Measurements from ENCODE around the gene CEP89.
A peak's percentile ranks its signal among the peaks of the same experiment; 100 is the strongest.
"Not testable (repeated sequence)": the region's sequence is repeated elsewhere in the genome, so short reads cannot be mapped to it uniquely, and the experiment has no call there.

CEP89 gene

DNA sequence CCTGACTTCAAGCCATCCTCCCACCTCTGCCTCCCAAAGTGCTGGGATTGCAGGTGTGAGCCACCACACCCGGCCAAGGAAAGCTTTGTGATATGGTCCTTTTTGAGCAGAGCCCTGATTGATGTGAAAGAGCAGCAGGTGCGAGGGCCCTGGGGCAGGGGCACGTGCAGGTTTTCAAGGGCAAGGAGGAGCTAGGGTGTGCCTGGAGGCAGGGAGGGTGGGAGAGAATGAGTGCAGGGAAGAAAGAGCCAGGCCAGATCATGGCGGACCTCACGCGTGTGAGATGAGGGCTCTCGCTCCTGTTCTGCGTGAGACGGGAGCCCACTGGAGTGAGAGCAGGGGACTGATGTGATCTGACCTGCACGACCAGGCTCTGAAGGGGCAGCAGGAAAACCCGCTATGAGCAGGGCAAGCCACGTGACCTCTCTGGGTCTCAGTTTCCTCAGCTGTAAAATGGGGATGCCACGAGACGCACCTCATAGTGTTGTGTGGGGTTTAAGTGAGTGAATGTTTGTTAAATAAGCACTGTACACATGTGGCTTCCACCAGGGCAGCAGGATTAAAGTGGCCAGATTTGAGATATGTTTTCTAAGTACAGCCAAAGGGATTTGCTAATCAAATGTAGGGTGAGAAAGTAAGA, 26.1 kb upstream of the CEP89 start:
- TF ChIP-seq PAX5 (IDR thresholded peaks at IDR 0.05; ENCODE audit: insufficient read depth, low read length, severe bottlenecking) (no peak), POLR2AphosphoS5 (IDR thresholded peaks at IDR 0.05; ENCODE audit: low read depth, low read length) (no peak), POLR2A (IDR thresholded peaks at IDR 0.05; ENCODE audit: low read depth, low read length) (no peak), POU2F2 (IDR thresholded peaks at IDR 0.05; ENCODE audit: low read depth, low read length) (no peak), SPI1 (IDR thresholded peaks at IDR 0.05; ENCODE audit: low read depth, low read length) (no peak), TAF1 (IDR thresholded peaks at IDR 0.05; ENCODE audit: low read depth, low read length) (no peak)
- FAIRE-seq: no peak
- DNase-seq (ENCODE audit: insufficient read length, low spot score): no peak

DNA sequence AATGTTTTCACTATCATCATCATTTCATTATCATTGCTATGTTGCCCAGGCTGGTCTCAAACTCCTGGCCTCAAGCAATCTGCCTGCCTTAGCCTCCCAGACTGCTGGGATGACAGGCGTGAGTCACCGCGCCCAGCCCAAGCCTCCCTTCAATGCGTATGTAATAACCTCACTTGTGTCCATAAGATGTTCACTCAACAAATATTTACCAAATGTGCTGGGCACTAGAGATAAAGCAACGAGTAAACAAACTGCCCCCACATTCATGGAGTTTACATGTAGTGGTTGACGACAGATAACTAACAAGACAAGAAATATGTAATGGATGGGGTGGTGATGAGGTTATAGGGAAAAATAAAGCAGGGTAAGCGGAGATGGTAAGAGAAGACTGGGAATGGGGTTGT, 25.3 kb upstream of the CEP89 start:
- not testable (repeated sequence) for DNase-seq (ENCODE audit: insufficient read length, low spot score); FAIRE-seq

DNA sequence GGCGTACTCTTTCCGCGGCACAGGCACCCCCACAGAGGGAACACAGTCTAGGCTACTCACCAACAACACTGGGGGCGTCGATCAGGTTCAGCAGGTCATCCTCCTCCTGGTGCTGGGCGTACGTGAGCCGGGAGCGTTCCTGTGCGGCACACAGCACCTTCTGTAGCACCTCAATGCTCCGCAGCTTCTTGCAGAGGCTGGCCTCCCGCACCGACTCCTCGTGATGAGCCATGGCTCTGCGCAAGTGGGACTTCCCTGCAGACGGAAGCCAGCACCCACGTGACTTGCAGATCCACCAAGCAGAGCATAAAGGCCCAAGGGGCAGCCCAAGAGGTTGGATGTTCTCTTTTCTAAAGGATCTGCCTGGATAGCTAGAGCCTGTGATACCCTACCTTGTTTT, 24.2 kb upstream of the CEP89 start:
- FAIRE-seq; DNase-seq (ENCODE audit: insufficient read length, low spot score): not testable (repeated sequence)

DNA sequence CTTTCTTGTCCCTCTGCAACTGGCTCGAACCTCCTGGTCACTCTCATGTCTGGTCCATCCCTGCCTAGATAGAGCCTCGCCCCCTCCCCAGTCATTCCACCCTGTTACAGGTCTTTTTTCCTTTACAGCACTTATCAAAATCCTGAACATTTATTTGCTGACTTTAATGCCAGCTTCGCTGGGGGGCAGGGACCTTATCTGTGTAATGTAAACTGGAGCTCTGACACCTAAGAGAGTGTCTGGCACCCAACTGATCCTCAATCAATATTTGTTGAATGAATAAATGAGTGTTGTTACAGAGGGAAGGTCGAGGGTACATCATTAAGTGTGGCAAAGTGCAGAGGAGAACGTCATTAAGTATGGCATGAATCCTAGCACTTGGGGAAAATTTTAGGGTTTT, 17.0 kb upstream of the CEP89 start:
- DNase-seq (ENCODE audit: insufficient read length, low spot score) (no peak), FAIRE-seq (no peak)
- TF ChIP-seq SPI1 (IDR thresholded peaks at IDR 0.05; ENCODE audit: low read depth, low read length) (no peak), POLR2AphosphoS5 (IDR thresholded peaks at IDR 0.05; ENCODE audit: low read depth, low read length) (no peak), POU2F2 (IDR thresholded peaks at IDR 0.05; ENCODE audit: low read depth, low read length) (no peak), PAX5 (IDR thresholded peaks at IDR 0.05; ENCODE audit: insufficient read depth, low read length, severe bottlenecking) (no peak), TAF1 (IDR thresholded peaks at IDR 0.05; ENCODE audit: low read depth, low read length) (no peak), POLR2A (IDR thresholded peaks at IDR 0.05; ENCODE audit: low read depth, low read length) (no peak)

DNA sequence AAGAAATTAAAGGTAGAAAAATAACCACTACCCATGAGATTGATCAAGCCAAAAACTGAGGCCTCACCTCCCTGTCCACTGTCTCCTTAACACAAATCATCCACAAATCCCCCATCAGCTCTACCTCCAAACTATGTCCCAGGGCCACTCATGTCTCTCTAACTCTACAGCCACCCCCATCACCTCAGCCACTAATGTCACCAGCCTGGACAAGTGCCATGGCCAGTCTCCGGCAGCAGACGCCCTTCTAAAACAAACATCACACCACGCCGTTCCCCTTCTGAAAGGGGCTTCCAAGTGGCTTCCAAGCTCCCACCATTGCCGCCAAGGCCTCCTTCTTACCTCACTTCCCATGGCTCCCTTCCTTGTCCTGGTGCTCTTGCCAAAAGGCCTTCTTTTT, 16.5 kb upstream of the CEP89 start:
- not testable (repeated sequence) for DNase-seq (ENCODE audit: insufficient read length, low spot score); FAIRE-seq

DNA sequence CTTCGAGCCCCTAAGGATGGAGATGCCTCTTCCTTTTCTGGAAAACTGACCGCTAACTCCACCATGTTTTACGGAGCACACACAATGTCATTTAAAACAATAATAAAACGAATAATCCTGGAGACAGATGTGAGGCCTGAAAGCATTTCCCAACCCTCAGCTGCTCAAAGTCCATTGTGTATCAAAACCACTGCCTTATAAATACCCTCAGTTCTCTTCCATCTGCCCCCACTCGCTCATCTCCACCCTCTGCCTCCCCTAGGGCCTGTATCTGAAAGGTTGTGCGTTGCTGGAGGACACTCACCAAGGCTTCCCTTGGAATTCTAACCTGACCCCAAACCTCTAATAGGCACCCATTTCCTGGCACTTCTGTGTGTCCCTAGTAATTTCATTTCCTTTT, 10.7 kb upstream of the CEP89 start:
- FAIRE-seq; DNase-seq (ENCODE audit: insufficient read length, low spot score): not testable (repeated sequence)

DNA sequence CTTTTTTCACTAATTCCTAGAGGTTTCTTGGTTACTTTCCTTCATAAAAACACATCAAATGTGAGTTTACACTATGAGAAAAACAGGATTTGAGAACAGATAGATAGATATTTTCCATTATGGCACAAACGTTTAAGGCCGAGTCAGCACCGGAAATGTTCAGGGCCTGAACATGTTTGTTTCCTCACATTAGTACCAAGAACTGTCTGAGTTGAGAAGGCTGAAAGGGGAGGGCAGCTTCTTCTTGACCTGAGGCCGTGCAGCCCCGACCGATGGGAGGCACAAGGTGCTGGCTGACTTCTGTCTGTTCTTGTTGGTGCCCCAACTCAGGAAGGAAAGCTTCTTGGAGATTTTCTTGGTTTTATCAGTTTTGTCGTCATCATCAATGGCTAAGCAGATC, 8.0 kb upstream of the CEP89 start:
- not testable (repeated sequence) for FAIRE-seq

DNA sequence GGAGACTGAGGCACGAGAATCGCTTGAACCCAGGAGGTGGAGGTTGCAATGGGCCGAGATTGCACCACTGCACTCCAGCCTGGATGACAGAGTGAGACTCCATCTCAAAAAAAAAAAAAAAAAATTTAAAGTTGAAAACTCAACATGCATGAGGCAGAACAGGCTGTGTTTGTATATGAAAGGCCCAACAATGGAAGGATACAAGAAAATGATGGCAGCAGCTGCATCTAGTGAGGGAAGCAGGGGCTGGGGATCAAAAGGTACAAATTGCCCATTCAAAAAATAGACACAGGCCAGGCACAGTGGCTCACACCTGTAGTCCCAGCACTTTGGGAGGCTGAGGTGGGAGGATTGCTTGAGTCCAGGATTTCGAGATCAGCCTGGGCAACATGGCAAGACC, 6.1 kb upstream of the CEP89 start:
- not testable (repeated sequence) for FAIRE-seq

More for the DNA sequence above, 8.0 kb upstream of the CEP89 start:
- not testable (repeated sequence) for DNase-seq (ENCODE audit: insufficient read length, low spot score)

DNA sequence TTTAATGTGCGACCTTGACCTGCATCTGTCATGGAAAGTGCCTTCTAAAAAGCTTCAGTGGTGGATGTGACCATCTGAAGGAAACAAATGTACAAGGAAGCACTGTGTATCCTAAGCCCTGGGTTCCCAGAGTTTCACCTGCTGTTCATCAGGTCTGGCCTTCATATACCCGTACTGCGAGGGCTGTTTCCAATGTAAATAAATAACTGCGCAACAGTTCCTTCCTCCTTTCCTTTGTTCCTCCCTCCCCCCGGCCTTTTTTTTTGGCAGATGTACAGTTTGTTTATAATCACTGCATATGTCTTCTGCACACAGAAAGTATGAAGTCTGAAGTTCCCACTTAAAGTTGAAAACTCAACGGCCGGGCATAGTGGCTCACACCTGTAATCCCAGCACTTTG, 5.5 kb upstream of the CEP89 start:
- TF ChIP-seq POLR2A (IDR thresholded peaks at IDR 0.05; ENCODE audit: low read depth, low read length) (no peak), POU2F2 (IDR thresholded peaks at IDR 0.05; ENCODE audit: low read depth, low read length) (no peak), PAX5 (IDR thresholded peaks at IDR 0.05; ENCODE audit: insufficient read depth, low read length, severe bottlenecking) (no peak)
- DNase-seq (ENCODE audit: insufficient read length, low spot score): no peak
- FAIRE-seq: no peak

More for the DNA sequence above, 6.1 kb upstream of the CEP89 start:
- DNase-seq (ENCODE audit: insufficient read length, low spot score): not testable (repeated sequence)

DNA sequence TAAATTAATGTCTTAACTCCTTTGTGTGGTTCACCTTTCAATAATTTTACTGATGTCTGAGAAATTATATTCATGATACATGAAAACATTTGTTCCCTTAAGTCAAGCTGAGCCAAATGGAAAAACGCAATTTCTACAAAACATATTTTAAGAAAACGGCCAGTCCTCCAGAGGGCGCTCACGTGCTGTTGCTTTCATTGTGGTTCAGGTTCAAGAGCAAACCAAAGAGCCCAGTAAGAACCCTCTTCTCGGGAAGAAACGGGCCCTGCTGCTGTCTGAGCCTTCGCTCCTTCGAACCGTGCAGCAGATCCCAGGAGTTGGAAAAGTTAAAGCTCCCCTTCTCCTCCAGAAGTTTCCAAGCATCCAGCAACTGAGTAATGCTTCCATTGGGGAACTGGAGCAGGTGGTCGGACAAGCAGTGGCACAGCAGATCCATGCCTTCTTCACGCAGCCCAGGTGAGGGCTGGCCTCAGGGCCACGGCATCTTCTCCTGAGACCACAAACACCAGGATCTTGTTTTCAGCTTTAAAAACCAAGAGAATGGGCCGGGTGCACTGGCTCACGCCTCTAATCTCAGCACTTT, 4.6 kb upstream of the CEP89 start:
- FAIRE-seq: no peak
- TF ChIP-seq POLR2A (IDR thresholded peaks at IDR 0.05; ENCODE audit: low read depth, low read length): no peak
- no peak for TF ChIP-seq PAX5 (IDR thresholded peaks at IDR 0.05; ENCODE audit: insufficient read depth, low read length, severe bottlenecking)
- no peak for TF ChIP-seq POLR2AphosphoS5 (IDR thresholded peaks at IDR 0.05; ENCODE audit: low read depth, low read length)
- no peak for TF ChIP-seq POU2F2 (IDR thresholded peaks at IDR 0.05; ENCODE audit: low read depth, low read length)
- no peak for TF ChIP-seq SPI1 (IDR thresholded peaks at IDR 0.05; ENCODE audit: low read depth, low read length)
- TF ChIP-seq TAF1 (IDR thresholded peaks at IDR 0.05; ENCODE audit: low read depth, low read length): no peak
- peak; percentile 44 for DNase-seq (ENCODE audit: insufficient read length, low spot score)

DNA sequence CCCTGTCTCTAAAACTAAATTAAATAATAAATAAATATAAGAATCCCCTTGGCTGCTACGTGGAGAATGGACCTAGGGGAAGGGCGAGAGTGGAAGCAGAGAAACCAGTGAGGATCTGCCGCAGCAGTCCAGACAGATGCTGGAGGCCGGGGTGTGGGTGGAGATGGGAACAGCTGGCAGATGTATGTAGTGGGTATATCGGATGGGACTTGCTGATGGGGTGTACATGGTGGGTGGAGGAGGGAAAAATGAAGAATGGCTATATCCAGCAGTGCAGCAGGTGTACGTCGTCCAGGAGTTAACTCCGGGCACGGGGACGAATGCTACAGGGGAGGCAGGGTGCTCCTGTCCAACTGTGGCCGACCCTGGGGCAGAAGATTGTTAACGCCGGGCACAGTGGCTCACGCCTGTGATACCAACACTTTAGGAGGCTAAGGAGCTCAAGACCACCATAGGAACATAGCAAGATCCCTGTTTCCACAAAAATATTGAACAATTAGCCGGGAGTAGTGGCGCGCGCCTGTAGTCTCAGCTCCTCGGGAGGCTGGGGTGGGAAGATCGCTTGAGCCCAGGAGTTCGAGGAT, 654 bp downstream of the CEP89 start:
- peak; percentile 38 for FAIRE-seq
- DNase-seq (ENCODE audit: insufficient read length, low spot score): no peak
- TF ChIP-seq POLR2AphosphoS5 (IDR thresholded peaks at IDR 0.05; ENCODE audit: low read depth, low read length) (no peak), POLR2A (IDR thresholded peaks at IDR 0.05; ENCODE audit: low read depth, low read length) (no peak), PAX5 (IDR thresholded peaks at IDR 0.05; ENCODE audit: insufficient read depth, low read length, severe bottlenecking) (no peak), POU2F2 (IDR thresholded peaks at IDR 0.05; ENCODE audit: low read depth, low read length) (no peak), TAF1 (IDR thresholded peaks at IDR 0.05; ENCODE audit: low read depth, low read length) (no peak), SPI1 (IDR thresholded peaks at IDR 0.05; ENCODE audit: low read depth, low read length) (no peak)

DNA sequence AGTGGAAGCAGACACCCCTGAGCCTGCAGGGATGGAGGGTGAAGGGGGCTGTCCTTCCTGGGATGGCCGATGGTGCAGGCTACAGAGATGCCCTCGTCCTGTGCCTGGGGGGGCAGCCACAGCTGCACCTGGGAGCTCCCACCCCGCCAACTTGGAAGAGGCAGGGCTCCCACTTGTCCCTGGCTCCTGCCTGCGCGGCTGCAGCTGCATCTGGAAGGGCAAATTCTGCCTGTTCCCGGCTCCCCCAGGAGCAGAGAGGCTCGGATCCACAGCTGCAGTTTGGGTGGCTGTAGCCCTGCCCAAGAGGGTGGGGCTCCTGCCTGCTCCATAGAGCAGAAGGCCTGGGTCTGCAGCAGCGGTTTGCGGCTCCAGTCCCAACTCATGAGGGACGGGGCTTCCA, 2.2 kb downstream of the CEP89 start:
- FAIRE-seq (no peak), DNase-seq (ENCODE audit: insufficient read length, low spot score) (no peak)
- TF ChIP-seq TAF1 (IDR thresholded peaks at IDR 0.05; ENCODE audit: low read depth, low read length) (no peak), POLR2AphosphoS5 (IDR thresholded peaks at IDR 0.05; ENCODE audit: low read depth, low read length) (no peak)

Measured in GM12891 (cell line).